SH-SY5Y (cell line): ENCODE measurements around the gene KRTAP4-7.

ENCODE experiments used
- GATA2 ChIP-seq: IDR thresholded peaks from 2 replicates; pipeline ENCODE4 v1.6.1; 2011; ENCODE audit warnings: mild to moderate bottlenecking, low read depth, low read length
- GATA3 ChIP-seq: IDR thresholded peaks from 2 replicates; pipeline ENCODE4 v1.6.1; 2011; ENCODE audit warnings: low read depth, mild to moderate bottlenecking, low read length, moderate library complexity

DNA sequence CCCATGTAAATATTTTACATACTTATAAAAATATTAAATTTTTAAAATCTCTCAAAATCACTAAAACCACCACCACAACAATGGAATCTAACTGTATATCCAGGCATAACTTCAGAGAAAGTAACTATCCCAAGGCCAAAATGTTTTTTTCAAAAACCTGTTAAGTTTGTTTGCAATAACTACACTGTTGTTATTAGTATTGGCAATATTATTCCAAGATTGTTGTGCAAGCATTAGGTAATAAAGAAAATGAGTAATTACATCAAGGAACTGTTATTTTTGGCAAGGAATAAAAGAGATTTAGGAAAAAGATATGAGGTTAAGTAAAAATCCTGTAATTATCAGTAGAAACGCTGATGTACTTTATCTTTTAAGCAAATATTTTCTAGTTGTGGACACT lies 43.4 kb downstream of the KRTAP4-7 start:
- TF ChIP-seq GATA3: no peak
- no peak for TF ChIP-seq GATA2
